IMR-90 (cell line): Measurements from ENCODE around the gene PHKG2.

Experiments used
- CEBPB ChIP-seq: IDR thresholded peaks from 2 replicates; pipeline ENCODE4 v1.6.1; 2012; ENCODE audit warnings: low read depth, low read length, improper control_type of control experiment
- CHD1 ChIP-seq: IDR thresholded peaks from 2 replicates; pipeline ENCODE4 v1.6.1; 2012; ENCODE audit warnings: low read depth, low read length, improper control_type of control experiment
- ELK1 ChIP-seq: fragments of 150-350 bp; IDR thresholded peaks from 2 replicates; pipeline ENCODE4 v1.6.1; 2016; ENCODE audit warnings: low read depth, mild to moderate bottlenecking, low read length, moderate library complexity, borderline replicate concordance
- FOS ChIP-seq: fragments of 150-350 bp; IDR thresholded peaks from 2 replicates; pipeline ENCODE4 v1.6.1; 2016; ENCODE audit warnings: low read depth, low read length
- MAFK ChIP-seq: IDR thresholded peaks from 2 replicates; pipeline ENCODE4 v1.6.1; 2012; ENCODE audit warnings: low read depth, low read length, improper control_type of control experiment
- MXI1 ChIP-seq: IDR thresholded peaks from 2 replicates; pipeline ENCODE4 v1.6.1; 2012; ENCODE audit warnings: low read depth, mild to moderate bottlenecking, low read length, moderate library complexity, borderline replicate concordance
- NFE2L2 ChIP-seq: fragments of 150-350 bp; IDR thresholded peaks from 2 replicates; pipeline ENCODE4 v1.6.1; 2016; ENCODE audit warnings: low read depth, mild to moderate bottlenecking, low read length
- POLR2A ChIP-seq: IDR thresholded peaks from 2 replicates; pipeline ENCODE4 v1.6.1; 2012; ENCODE audit warnings: mild to moderate bottlenecking, low read depth, low read length
- RAD21 ChIP-seq: IDR thresholded peaks from 2 replicates; pipeline ENCODE4 v1.6.1; 2012; ENCODE audit warnings: low read length, improper control_type of control experiment
- RCOR1 ChIP-seq: IDR thresholded peaks from 2 replicates; pipeline ENCODE4 v1.6.1; 2012; ENCODE audit warnings: mild to moderate bottlenecking, low read length, improper control_type of control experiment; ENCODE audit not compliant: insufficient replicate concordance
- RFX5 ChIP-seq: IDR thresholded peaks from 2 replicates; pipeline ENCODE4 v1.8.0; 2012; ENCODE audit warnings: low read depth, mild to moderate bottlenecking, low read length, moderate library complexity
- SMC3 ChIP-seq: fragments of 150-350 bp; IDR thresholded peaks from 2 replicates; pipeline ENCODE4 v1.6.1; 2016; ENCODE audit warnings: low read depth, mild to moderate bottlenecking, antibody characterized with exemption, low read length, moderate library complexity
- TF ChIP-seq, protein P1 (sequence below): conservative IDR thresholded peaks from 2 replicates; pipeline ENCODE4 v1.5.1; 2012; ENCODE audit warnings: mild to moderate bottlenecking, low read depth, low read length, improper control_type of control experiment
- TF ChIP-seq, protein P2 (sequence below): fragments of 150-350 bp; IDR thresholded peaks from 2 replicates; pipeline ENCODE4 v1.6.1; 2017; ENCODE audit warnings: mild to moderate bottlenecking, antibody characterized with exemption, low read length, low read depth

GRCh38 chr16:30743716-30744115 lies 4.5 kb upstream of the PHKG2 start:
- TF ChIP-seq POLR2A (no peak), RCOR1 (no peak), MAFK (no peak), FOS (no peak), MXI1 (no peak), CHD1 (no peak), RAD21 (no peak), NFE2L2 (no peak), ELK1 (no peak), RFX5 (no peak), SMC3 (no peak), CEBPB (no peak)
- TF ChIP-seq, protein P1, sequence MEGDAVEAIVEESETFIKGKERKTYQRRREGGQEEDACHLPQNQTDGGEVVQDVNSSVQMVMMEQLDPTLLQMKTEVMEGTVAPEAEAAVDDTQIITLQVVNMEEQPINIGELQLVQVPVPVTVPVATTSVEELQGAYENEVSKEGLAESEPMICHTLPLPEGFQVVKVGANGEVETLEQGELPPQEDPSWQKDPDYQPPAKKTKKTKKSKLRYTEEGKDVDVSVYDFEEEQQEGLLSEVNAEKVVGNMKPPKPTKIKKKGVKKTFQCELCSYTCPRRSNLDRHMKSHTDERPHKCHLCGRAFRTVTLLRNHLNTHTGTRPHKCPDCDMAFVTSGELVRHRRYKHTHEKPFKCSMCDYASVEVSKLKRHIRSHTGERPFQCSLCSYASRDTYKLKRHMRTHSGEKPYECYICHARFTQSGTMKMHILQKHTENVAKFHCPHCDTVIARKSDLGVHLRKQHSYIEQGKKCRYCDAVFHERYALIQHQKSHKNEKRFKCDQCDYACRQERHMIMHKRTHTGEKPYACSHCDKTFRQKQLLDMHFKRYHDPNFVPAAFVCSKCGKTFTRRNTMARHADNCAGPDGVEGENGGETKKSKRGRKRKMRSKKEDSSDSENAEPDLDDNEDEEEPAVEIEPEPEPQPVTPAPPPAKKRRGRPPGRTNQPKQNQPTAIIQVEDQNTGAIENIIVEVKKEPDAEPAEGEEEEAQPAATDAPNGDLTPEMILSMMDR, result no peak
- TF ChIP-seq, protein P2, sequence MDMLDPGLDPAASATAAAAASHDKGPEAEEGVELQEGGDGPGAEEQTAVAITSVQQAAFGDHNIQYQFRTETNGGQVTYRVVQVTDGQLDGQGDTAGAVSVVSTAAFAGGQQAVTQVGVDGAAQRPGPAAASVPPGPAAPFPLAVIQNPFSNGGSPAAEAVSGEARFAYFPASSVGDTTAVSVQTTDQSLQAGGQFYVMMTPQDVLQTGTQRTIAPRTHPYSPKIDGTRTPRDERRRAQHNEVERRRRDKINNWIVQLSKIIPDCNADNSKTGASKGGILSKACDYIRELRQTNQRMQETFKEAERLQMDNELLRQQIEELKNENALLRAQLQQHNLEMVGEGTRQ, result no peak
